Mesenchymal stem cell (in vitro differentiated cells and primary cell): Measurements from ENCODE around the gene FEN1.

Source experiments
- DNase-seq: peaks from one replicate; pipeline ENCODE4 v3.0.0-alpha.2; 2013
- H2AFZ ChIP-seq: one replicate; pipeline ENCODE4 v1.6.1; 2013; ENCODE audit warnings: low read depth, mild to moderate bottlenecking, control low read depth, inconsistent platforms, low read length, moderate library complexity
- H2AK5ac ChIP-seq: 2 replicates; pipeline ENCODE4 v1.6.1; 2013; ENCODE audit warnings: low read length, moderate library complexity, mild to moderate bottlenecking, inconsistent platforms; ENCODE audit not compliant: severe bottlenecking
- H2BK120ac ChIP-seq: one replicate; pipeline ENCODE4 v1.6.1; 2013; ENCODE audit warnings: low read depth, mild to moderate bottlenecking, inconsistent platforms, low read length, moderate library complexity
- H2BK12ac ChIP-seq, 2 experiments: one replicate each; pipeline ENCODE4 v1.6.1; 2013; ENCODE audit warnings: inconsistent platforms in 2 of 2, low read length in 2 of 2, mild to moderate bottlenecking in 2 of 2, moderate library complexity in 2 of 2, control low read depth in 1 of 2
- H2BK15ac ChIP-seq: one replicate; pipeline ENCODE4 v1.6.1; 2013; ENCODE audit warnings: mild to moderate bottlenecking, low read depth, inconsistent platforms; ENCODE audit not compliant: poor library complexity, severe bottlenecking
- H2BK5ac ChIP-seq: 2 replicates; pipeline ENCODE4 v1.6.1; 2013; ENCODE audit warnings: low read depth, mild to moderate bottlenecking, low read length, control low read depth, inconsistent platforms; ENCODE audit not compliant: poor library complexity, severe bottlenecking
- H3K14ac ChIP-seq, 2 experiments: one replicate each; pipeline ENCODE4 v1.6.1; 2013; ENCODE audit warnings: inconsistent platforms in 2 of 2, low read length in 2 of 2, control low read depth in 1 of 2, mild to moderate bottlenecking in 1 of 2, moderate library complexity in 1 of 2
- H3K18ac ChIP-seq, 2 experiments: one replicate each; pipeline ENCODE4 v1.6.1; 2013; ENCODE audit warnings: inconsistent platforms in 2 of 2, low read length in 2 of 2, control low read depth in 1 of 2, low read depth in 1 of 2, mild to moderate bottlenecking in 1 of 2
- H3K23ac ChIP-seq, 2 experiments: one replicate each; pipeline ENCODE4 v1.6.1; 2013; ENCODE audit warnings: inconsistent platforms in 2 of 2, low read length in 2 of 2, mild to moderate bottlenecking in 2 of 2, moderate library complexity in 2 of 2, control low read depth in 1 of 2
- H3K27ac ChIP-seq: 2 replicates; pipeline ENCODE4 v1.5.1; 2013; ENCODE audit warnings: mild to moderate bottlenecking, moderate library complexity, low read length, control low read depth, inconsistent platforms; ENCODE audit not compliant: poor library complexity, severe bottlenecking
- H3K27me3 ChIP-seq, 2 experiments: 2 replicates each; pipeline versions ENCODE4 v1.6.1 to v1.7.0; 2013; ENCODE audit warnings: low read length in 2 of 2, mild to moderate bottlenecking in 2 of 2, moderate library complexity in 2 of 2, control low read depth in 1 of 2, inconsistent platforms in 1 of 2; ENCODE audit not compliant: control insufficient read depth in 1 of 2, insufficient read depth in 1 of 2
- H3K36me3 ChIP-seq, 2 experiments: 2 replicates each; pipeline versions ENCODE4 v1.6.1 to v1.7.0; 2013; ENCODE audit warnings: low read length in 2 of 2, control low read depth in 1 of 2, inconsistent platforms in 1 of 2, low read depth in 1 of 2, mild to moderate bottlenecking in 1 of 2; ENCODE audit not compliant: insufficient read depth in 2 of 2, control insufficient read depth in 1 of 2
- H3K4ac ChIP-seq, 2 experiments: one replicate each; pipeline ENCODE4 v1.6.1; 2013; ENCODE audit warnings: inconsistent platforms in 2 of 2, low read length in 2 of 2, mild to moderate bottlenecking in 2 of 2, moderate library complexity in 2 of 2, control low read depth in 1 of 2, low read depth in 1 of 2
- H3K4me1 ChIP-seq: 2 replicates; pipeline ENCODE4 v1.6.1; 2013; ENCODE audit warnings: low read depth, low read length, control low read depth; ENCODE audit not compliant: control insufficient read depth, insufficient read depth
- H3K4me2 ChIP-seq: 2 replicates; pipeline ENCODE4 v1.6.1; 2013; ENCODE audit warnings: low read length, mild to moderate bottlenecking, inconsistent platforms; ENCODE audit not compliant: poor library complexity, severe bottlenecking
- H3K4me3 ChIP-seq, 2 experiments: 2 replicates each; pipeline versions ENCODE4 v1.5.1 to v1.7.0; 2013; ENCODE audit warnings: low read length in 2 of 2, mild to moderate bottlenecking in 2 of 2, control low read depth in 1 of 2, low read depth in 1 of 2; ENCODE audit not compliant: insufficient read depth in 1 of 2
- H3K79me1 ChIP-seq: replicated peaks from 2 replicates; pipeline ENCODE4 v1.6.1; 2013; ENCODE audit warnings: mild to moderate bottlenecking, control low read depth, low read length, inconsistent platforms; ENCODE audit not compliant: poor library complexity, severe bottlenecking
- H3K9ac ChIP-seq: 2 replicates; pipeline ENCODE4 v1.7.0; 2013; ENCODE audit warnings: mild to moderate bottlenecking, low read length, moderate library complexity
- H3K9me3 ChIP-seq: 2 replicates; pipeline ENCODE4 v1.7.0; 2013; ENCODE audit warnings: mild to moderate bottlenecking, low read length; ENCODE audit not compliant: control insufficient read depth
- H4K8ac ChIP-seq: one replicate; pipeline ENCODE4 v1.6.1; 2013; ENCODE audit warnings: inconsistent platforms, mild to moderate bottlenecking, low read length, moderate library complexity
- H4K91ac ChIP-seq: one replicate; pipeline ENCODE4 v1.6.1; 2013; ENCODE audit warnings: mild to moderate bottlenecking, low read length, inconsistent platforms
- WGBS: methylation state at CpG from one replicate; pipeline ENCODE4 v1.1.7; 2013; ENCODE audit warnings: mixed read lengths; 5-methylcytosine and 5-hydroxymethylcytosine counted together

FEN1 gene

DNA sequence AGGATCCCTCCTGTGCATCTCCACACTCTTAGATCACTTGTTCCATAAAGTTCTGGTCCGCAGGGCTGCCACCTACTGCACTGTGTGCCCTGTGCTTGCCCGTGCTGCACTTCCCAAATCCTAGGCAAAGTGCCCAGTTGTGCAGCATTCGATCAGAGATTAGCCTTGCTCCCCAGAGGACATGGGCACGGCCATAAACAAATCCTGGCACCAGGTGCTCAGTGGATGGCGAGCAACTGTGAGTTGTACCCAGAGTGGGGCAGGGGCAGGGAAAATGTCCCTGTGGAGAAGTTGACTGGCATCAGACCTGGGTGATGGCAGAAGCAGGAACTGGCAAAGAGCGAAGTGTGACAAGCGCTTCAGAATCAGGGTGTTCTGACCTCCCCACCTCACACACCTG lies 40.0 kb downstream of the FEN1 start:
- H3K4me1 ChIP-seq: peaks cover 39% of the 10 kb centered on the region
- H3K27me3 ChIP-seq: no peaks in the 10 kb centered on the region
- peak overlapping the region; percentile 37 for H2BK15ac ChIP-seq
- no peak overlapping the region for H2AFZ ChIP-seq
- no peak overlapping the region for H2AK5ac ChIP-seq
- no peak overlapping the region for H3K4me3 ChIP-seq
- H3K4ac ChIP-seq: no peak overlapping the region
- no peak for DNase-seq
- H2BK120ac ChIP-seq: no peak overlapping the region
- peaks cover 19% of the 10 kb centered on the region for H3K79me1 ChIP-seq
- H3K9ac ChIP-seq: no peak overlapping the region
- no peaks in the 10 kb centered on the region for H3K9me3 ChIP-seq
- WGBS: 96% methylated on average over 7 of the region's 7 CpGs
- H3K18ac ChIP-seq: no peak overlapping the region
- H3K36me3 ChIP-seq: peaks cover 15 to 32% of the 10 kb centered on the region in 2 experiments
- H4K91ac ChIP-seq: no peak overlapping the region
- peak overlapping the region in 1 of 2 experiments; percentile 29 for H2BK12ac ChIP-seq
- no peak overlapping the region for H3K4me2 ChIP-seq
- no peak overlapping the region for H3K27ac ChIP-seq
- H2BK5ac ChIP-seq: no peak overlapping the region
- H4K8ac ChIP-seq: peak overlapping the region; percentile 13
- peak overlapping the region in 1 of 2 experiments; percentile 46 for H3K23ac ChIP-seq
- H3K14ac ChIP-seq: peak overlapping the region in 1 of 2 experiments; percentile 84

DNA sequence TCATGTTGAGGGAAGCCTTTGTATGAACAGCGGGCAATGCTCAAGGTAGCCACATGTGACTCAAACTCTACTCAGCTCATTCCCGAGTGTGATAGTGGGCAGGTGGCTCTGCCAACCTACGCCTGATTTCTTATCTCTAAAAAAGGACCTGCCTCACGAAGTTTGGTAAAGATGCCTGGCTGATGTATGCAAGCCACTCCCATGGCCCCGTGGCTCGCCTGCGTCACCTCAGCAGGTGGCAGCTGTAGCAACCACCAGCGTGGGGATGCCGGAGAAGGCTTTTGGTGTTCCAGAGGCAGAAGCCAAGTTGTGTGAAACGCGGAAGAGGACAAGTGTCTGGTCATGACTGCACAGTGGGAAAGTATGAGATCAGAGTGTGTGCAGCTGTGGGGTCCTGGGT lies 40.8 kb downstream of the FEN1 start:
- peak overlapping the region in 1 of 2 experiments; percentile 64 for H3K4ac ChIP-seq
- no peak overlapping the region for H3K14ac ChIP-seq
- no peak overlapping the region for H3K4me3 ChIP-seq
- no peak for DNase-seq
- no peaks in the 10 kb centered on the region for H3K27me3 ChIP-seq
- peaks cover 22 to 40% of the 10 kb centered on the region in 2 experiments for H3K36me3 ChIP-seq
- no peak overlapping the region for H2BK120ac ChIP-seq
- no peak overlapping the region for H2AFZ ChIP-seq
- peak overlapping the region in 1 of 2 experiments; percentile 35 for H3K18ac ChIP-seq
- H3K23ac ChIP-seq: no peak overlapping the region
- no peak overlapping the region for H2AK5ac ChIP-seq
- WGBS: 96% methylated on average over 11 of the region's 11 CpGs
- H2BK15ac ChIP-seq: no peak overlapping the region
- peaks cover 26% of the 10 kb centered on the region for H3K79me1 ChIP-seq
- peak overlapping the region in 1 of 2 experiments; percentile 90 for H2BK12ac ChIP-seq
- H3K4me1 ChIP-seq: peaks cover 36% of the 10 kb centered on the region
- H3K9me3 ChIP-seq: no peaks in the 10 kb centered on the region
- H2BK5ac ChIP-seq: no peak overlapping the region
- H4K91ac ChIP-seq: peak overlapping the region; percentile 21
- H3K27ac ChIP-seq: no peak overlapping the region
- no peak overlapping the region for H3K9ac ChIP-seq
- no peak overlapping the region for H4K8ac ChIP-seq
- no peak overlapping the region for H3K4me2 ChIP-seq

DNA sequence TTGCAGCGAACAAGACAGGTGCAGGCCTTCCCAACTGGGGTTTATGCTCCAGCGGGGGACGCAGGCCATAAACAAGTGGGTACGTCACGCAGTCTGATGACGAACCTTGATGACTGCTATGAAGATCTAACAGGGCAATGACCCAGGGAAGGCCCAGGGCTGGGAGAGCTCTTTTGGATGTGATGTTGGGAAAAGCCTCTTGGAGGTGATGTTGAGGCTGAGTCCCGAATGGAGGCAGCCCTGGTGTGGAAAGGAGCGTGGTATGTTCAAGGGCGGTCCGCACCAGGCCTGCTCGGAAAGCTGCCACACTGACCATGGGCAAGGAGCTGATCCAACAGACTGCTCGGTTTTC lies 41.2 kb downstream of the FEN1 start:
- peak overlapping the region; percentile 58 for H2BK15ac ChIP-seq
- no peak for DNase-seq
- H4K91ac ChIP-seq: peak overlapping the region; percentile 44
- no peak overlapping the region for H3K4me3 ChIP-seq
- peaks cover 30% of the 10 kb centered on the region for H3K79me1 ChIP-seq
- H2AFZ ChIP-seq: no peak overlapping the region
- H3K27ac ChIP-seq: no peak overlapping the region
- peak overlapping the region; percentile 62 to 79 for H3K4ac ChIP-seq
- no peak overlapping the region for H3K14ac ChIP-seq
- WGBS: 96% methylated on average over 12 of the region's 12 CpGs
- no peaks in the 10 kb centered on the region for H3K27me3 ChIP-seq
- no peak overlapping the region for H3K4me2 ChIP-seq
- peak overlapping the region in 1 of 2 experiments; percentile 68 for H3K23ac ChIP-seq
- H3K9me3 ChIP-seq: no peaks in the 10 kb centered on the region
- peaks cover 26 to 44% of the 10 kb centered on the region in 2 experiments for H3K36me3 ChIP-seq
- H2BK120ac ChIP-seq: peak overlapping the region; percentile 12
- H2AK5ac ChIP-seq: no peak overlapping the region
- H3K18ac ChIP-seq: peak overlapping the region; percentile 23 to 97
- peak overlapping the region; percentile 7 to 90 for H2BK12ac ChIP-seq
- no peak overlapping the region for H2BK5ac ChIP-seq
- no peak overlapping the region for H4K8ac ChIP-seq
- no peak overlapping the region for H3K9ac ChIP-seq
- H3K4me1 ChIP-seq: peaks cover 35% of the 10 kb centered on the region

DNA sequence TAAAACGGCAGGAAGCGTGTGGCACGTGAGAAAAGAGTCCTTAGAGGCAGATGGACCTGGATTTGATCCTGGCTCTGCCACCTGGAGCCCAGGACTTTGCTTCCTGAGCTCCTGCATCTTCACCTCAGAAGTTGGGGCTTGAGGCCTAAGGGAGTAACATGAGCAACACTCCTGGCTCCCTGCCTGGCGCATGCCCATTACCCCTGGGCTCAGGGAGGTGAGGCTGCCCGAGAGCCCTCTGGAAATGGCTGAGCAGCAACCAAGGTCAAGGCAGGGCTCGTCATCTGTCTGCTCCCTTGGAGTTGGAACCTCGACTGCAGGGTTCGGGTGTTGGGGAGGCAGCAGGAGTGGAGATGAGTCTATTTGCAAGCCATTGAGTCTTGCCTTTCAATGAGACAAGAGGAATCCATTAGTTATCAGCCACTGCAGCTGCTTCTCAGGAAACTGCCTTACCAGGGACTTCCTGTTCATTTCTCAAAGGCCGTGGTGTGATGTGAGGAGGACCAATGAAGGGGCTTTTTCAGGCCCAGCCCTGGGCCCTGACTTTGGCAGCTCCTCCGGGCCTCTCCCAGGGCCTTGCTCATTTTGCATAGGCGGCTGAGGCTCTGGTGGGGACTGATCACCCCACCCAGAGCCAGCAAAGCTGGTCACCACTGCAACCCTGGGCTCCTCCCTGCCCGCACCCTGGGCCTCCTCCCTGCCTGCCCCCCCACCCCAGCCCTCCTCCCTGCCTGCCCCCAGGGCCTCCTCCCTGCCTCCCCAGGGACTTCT lies 41.8 kb downstream of the FEN1 start:
- peak overlapping the region; percentile 7 to 90 for H2BK12ac ChIP-seq
- peaks cover 31% of the 10 kb centered on the region for H3K4me1 ChIP-seq
- 41% methylated on average over 12 of the region's 12 CpGs for WGBS
- H3K4me3 ChIP-seq: no peak overlapping the region
- H3K27ac ChIP-seq: peak overlapping the region; percentile 3
- H3K79me1 ChIP-seq: peaks cover 32% of the 10 kb centered on the region
- H3K9ac ChIP-seq: peak overlapping the region; percentile 71
- peak; percentile 93 for DNase-seq
- no peaks in the 10 kb centered on the region for H3K9me3 ChIP-seq
- no peak overlapping the region for H2AK5ac ChIP-seq
- H3K4ac ChIP-seq: peak overlapping the region; percentile 62 to 87
- H3K36me3 ChIP-seq: peaks cover 30 to 47% of the 10 kb centered on the region in 2 experiments
- H3K14ac ChIP-seq: peak overlapping the region in 1 of 2 experiments; percentile 68
- H2AFZ ChIP-seq: no peak overlapping the region
- H3K27me3 ChIP-seq: no peaks in the 10 kb centered on the region
- no peak overlapping the region for H3K4me2 ChIP-seq
- H3K18ac ChIP-seq: peak overlapping the region; percentile 33 to 97
- H2BK5ac ChIP-seq: no peak overlapping the region
- peak overlapping the region; percentile 44 for H4K91ac ChIP-seq
- H2BK15ac ChIP-seq: peak overlapping the region; percentile 58
- peak overlapping the region; percentile 89 for H2BK120ac ChIP-seq
- peak overlapping the region; percentile 88 for H4K8ac ChIP-seq
- H3K23ac ChIP-seq: peak overlapping the region in 1 of 2 experiments; percentile 11
